Endothelial cell of hepatic sinusoid (primary cell): ENCODE results near the gene TAGLN2.

Experiments
- in situ Hi-C: cut with HindIII; loops from 2 replicates; pipeline ENCODE4 v1.10.0; 2017; ENCODE audit warnings: low sequenced_read_pairs

The TAGLN2 gene

DNA sequence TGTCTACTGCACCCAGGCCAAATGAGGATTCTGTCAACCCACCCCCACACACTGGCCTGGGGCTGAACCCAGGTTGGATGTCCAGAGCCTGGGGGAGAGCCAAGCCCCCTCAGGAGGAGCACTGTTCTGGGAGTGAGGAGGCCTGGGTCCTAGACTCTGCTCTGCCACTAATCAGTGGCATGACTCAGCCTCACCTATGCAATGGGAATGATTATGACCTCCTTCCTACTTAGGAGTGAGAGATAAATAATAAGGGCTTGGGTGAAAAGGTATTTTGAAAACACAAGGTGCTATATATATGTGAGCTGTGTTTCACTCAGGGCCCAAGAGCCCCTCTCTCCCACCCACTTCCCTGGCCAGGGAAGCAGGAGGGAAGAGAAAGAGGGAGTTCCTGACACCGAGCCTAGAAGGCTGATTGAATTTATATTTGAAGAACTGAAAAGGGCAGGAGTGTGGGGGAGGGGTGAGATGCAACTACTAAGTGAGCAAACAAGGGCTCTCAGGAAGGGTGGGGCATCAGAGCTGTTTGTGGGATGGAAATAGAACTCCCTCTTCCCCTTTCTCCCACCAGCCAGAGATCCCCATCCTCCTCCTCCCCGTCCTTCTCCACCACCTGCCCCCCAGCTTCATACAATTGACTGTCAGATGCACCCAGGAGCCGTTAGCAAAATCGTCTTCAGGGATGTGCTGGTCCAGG, 11.9 kb upstream of the TAGLN2 start:
- in situ Hi-C loops: no loop called here

DNA sequence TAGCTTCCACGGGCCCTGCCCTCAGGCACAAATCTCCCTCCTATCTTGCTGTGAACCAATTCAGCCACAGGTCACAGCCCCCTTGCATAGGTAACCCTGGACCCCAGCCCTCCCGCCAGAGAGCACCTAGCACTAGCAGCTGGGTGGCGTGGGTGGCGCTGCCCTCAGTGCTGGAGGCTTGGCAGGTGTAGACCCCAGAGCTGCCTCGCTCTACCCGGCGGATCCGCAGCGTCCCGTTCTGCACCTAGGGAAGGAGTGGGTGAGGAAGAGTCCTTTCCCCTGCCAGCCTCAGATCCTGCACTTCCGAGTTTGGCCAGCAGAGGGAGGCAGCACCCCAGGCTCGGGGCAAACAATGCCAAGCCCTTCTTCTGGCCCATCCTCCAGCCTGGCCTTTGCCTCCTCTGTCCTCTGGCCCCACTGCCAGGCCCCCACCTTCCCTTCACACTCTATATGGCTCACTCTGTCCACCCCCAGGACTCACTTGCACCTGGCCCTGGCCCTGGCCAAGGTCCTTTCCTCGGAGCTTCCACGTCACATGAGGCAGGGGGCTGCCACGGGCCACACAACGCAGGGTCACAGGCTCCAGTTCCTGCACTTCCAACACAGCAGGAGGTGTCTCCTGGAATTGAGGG, 11.1 kb upstream of the TAGLN2 start:
- in situ Hi-C loops: no loop called here

DNA sequence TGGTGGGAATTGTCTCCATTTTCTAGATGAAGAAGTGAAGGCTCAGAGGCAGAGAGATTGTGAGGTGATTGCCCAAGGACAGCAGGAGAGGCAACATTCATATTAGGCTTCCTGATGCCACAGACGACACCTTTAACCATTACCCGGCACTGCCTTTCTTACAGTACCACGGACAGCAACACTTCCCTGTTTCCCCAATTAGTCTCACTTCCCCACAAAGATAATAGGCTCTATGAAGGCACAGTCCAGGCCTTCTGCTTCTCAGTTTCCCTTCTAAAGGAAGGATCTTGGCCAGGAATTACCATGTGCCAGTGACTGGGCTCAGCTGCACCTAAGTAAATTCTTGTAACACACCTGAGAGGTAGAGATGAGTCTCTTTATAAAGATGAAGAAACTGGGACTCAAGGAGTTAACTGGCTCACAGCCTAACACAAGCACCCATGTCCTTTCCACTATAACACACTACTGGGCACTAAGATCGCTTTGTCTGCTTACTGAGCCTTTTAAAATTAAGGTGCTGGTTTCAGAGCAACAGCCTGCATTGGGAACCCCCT, 10.5 kb upstream of the TAGLN2 start:
- in situ Hi-C loops: no loop called here

DNA sequence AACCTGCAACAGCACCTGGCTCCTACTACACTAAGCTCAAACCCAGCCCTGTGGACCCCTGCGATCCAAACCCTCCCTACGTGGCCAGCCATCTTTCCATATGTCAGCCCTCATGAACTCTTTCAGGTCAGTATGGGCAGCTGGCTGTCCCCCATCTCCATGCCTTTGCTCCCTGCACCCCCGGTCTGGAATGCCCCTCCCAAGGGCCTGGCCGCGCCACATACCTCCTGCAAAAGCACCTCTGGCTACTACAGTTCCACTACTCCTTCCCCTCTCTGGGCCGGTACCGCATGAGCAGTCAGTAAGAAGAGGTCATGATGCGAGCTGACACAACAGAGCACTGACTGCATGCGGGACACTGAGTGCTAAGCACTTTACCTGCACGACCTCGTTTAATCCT, 10.0 kb upstream of the TAGLN2 start:
- in situ Hi-C loops: no loop called here

DNA sequence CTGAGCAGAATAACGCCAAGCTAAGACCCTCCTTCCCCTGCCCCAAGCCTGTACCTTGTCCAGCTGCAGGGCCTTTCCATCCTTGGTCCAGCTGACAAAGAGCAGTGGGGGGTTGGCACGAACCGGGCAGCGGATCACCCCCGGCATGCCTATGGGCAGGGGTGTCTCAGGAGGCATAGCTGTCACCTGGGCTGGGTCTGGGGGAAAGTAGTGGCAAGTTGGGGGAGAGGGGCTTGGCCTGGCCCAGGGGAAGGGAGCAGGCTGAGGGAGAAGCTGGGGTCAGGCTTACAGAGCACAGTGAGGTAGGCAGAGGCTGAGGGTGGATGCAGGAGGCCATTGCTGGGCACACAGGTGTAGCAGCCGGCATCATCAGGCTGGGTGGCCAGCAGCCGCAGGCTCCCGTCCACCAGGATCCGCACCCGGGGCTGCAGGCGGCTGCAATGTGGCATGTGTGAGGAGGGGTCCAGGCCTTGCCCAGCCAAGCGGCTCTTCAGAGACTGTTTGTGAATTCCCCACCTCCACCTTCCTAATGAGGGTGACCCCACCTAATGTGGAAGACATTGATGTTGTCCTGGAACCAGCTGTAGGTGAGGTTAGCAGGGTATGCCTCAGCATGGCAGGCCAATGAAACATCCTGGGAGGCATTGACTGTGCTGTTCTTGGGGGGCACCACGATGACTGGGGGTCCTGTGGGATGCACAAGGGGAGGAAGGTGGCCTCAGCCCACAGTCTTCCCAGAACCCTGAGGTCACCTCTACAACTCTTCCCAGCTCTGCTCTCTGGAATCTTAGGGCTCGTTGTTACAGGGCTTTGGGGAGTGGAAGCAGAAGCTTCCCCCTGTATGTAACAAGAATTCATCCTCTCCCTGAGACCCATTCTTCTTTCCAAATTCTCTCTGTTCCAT, 9.1 kb upstream of the TAGLN2 start:
- in situ Hi-C loops: loop anchor here (5.0 kb wide), 1 partner anchor 73 kb away; no protein-coding TSS in a partner anchor

DNA sequence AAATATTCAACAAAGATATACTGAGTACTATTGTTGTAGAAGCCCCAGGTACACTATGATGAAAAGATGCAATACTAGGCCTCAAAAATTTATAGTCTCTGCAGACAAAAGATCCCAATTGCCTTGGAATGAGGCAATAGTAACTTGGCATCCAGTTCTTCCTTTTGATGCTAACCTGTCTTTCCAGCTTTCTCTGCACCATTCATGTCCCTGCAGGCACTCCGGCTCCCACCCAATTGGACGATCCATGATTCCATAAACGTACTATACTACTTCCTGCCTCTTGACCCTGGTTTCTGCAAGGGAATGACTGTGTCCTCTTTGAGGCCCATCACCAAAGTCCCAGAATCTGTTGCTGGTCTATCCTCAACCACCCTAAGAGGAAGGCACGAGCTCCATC, 8.0 kb upstream of the TAGLN2 start:
- in situ Hi-C loops: loop anchor here (5.0 kb wide), 1 partner anchor 74 kb away; no protein-coding TSS in a partner anchor

DNA sequence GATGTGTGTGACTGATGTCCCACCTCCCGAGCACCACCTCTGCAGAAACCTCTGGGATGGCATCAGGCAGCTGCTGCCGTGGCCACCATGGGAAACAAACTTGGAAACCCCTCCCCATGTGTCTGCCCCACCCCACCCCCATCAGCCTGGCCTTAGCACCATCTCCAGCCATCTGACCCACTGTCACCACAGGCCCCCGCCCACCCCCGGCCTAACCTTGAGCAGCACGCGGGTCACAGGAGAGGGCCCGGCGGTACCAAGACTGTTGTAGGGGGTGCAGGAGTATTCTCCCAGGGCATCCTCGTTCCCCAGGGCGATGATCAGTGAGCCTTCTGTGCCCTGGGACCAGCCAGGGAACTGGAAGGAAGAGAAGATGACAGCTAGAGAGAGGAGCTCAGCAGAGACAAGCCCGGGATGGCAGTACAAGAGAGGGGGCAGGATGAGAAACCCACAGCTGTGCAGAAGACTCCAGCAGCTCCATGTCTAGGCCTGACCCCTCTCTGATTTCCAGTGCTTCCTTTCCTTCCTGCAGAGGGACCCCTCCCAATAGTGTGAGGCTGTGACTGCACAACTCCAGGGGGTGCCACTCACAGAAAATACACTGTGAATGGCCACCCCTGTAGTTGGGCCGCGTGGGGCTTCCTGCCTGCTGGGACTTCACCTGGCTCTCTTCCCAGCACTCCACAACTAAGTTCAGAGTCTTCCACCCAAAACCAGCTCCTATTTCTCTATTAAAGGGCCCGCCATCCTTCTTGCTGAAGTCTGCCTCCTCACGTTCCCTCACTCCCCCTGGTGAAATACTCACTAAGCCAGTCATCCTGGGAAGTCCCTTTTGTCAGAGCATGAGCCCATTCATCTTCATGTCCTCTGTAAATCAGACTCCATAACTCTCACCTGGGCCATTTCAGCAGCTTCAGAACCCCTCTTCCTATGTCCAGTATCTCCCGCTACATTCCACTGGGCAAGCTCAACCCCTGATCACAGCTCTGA, 7.3 kb upstream of the TAGLN2 start:
- in situ Hi-C loops: loop anchor here (5.0 kb wide), 1 partner anchor 75 kb away; no protein-coding TSS in a partner anchor

DNA sequence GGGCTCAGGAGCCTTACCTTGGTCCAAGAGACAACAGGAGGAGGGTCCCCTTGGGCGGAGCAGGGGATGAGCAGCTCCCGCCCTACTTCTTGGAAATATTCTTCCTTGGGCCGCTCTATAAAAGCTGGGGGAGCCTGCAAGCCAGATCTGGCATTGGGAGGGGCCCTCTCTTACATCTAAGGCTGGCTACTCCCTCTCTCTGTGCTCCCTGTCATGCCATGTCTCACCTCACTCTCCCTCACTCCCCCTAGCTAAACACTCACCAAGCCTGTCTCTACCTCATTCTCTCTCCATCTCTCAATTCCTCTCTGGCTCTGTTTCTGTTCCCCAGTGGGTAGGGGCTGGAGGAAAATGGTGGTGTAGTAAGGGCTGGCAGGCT, 6.5 kb upstream of the TAGLN2 start:
- in situ Hi-C loops: loop anchor here (5.0 kb wide), 1 partner anchor 76 kb away; no protein-coding TSS in a partner anchor

DNA sequence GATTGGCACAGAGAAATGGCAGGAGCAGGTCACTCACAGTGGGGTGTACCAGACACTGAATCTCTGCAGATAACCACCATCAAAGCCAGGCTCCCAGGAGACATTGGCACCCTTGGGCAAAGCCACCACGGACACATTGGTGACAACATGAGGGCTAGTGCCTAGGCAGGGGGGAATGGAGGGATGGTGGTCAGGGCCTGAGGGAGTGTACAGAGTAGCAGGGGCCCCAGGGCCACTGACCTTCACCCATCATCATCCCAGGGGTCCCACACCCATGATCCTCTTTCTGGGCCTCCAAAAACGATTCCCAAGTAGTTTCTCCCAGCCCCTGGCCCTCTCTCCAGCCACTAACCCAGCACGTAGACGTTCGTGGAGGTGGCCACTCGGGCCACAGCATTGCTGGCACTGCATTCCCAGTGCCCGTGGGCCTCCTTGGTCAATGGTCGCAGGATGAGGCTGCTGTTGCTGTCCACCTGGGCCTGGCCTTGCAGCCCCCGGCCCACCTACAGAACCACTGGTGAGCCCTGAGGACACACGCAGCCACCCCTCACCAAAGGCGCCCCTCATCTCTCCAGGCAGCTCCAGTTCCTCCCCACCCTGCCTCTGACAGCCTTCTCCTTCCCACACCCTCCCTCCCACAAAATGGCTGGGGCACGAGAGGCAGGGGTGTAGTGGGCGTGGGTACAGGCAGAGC, 5.9 kb upstream of the TAGLN2 start:
- in situ Hi-C loops: loop anchor here (5.0 kb wide), 1 partner anchor 76 kb away; no protein-coding TSS in a partner anchor

DNA sequence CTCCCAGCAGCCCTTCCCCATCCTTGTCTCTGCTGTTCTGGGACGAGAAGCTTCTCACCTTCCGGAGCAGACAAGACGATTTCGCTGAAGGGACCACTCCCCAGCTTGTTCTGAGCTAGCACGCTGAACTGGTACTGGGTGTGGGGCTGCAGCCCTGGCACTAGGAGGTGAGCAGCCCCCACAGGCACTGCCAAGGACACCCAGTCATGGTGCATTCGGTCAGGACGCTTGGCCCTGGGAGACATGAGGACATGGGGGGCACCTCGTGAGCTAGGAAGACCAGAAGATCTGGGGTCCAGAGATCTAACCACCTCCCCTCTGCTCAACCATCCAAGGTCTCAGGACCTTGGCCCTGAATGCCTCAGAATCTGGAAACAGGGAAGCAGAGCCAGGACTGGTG, 5.3 kb upstream of the TAGLN2 start:
- in situ Hi-C loops: loop anchor here (5.0 kb wide), 1 partner anchor 77 kb away; no protein-coding TSS in a partner anchor

DNA sequence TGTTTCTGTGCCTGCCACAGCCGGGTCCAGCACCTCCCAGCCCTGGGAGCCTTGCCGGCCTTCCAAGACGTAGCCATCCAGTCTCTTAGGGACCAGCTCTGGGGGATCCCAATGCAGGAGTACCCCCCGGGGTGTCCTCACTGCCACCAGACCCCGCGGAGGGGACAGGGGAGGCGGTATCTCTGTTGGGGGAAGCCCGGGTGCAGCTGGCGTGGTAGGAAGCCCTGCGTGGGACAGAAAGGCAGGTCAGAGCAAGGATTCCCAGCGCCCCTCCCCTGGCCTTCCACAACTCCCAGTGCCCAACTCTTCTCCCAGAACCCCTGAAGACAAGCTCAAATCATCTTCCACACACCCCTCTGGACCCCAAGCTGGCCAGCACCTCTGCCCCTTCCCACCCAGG, 4.9 kb upstream of the TAGLN2 start:
- in situ Hi-C loops: loop anchor here (5.0 kb wide), 1 partner anchor 77 kb away; no protein-coding TSS in a partner anchor

DNA sequence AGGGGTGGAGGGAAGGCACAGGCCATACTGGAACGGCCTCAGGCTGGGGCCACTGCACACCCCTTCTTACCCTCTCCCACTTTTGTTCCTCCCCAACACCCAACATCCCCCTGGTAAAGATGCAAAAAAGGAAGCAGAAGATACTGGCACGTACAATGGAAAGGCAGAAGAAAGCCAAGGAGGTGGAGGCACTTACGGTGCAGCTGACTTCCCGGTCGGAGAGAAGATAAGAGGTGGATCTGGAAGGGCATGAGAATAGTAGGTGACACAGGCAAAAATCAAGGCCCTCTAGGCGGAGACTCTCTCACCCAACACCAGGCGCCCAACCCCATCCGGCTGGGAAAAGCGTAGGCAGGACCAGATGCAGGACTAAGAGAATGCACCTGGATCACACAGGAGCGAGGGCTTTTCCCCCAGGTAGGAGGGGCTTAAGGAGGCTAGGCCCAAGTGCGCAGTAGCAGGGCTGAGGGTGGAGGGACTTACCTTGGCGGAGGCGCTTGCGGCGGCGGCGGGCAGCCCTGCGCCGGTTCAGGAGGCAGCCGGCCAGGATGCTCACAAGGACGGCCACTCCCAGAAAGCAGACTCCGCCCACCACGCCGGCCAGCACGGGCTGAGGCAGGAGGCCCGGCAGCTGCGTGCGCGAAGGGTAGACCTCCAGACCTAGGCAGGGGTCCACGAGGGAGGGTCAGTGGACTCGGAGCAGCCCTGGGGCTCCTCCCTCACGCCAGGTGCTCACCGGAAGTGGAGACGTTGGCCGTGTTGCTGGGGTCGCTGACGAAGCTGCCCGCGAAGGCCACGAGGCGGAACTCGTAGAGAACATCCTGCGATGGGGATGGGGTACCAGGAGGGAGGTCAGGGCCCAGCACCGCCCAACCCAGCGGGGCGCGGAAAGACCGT, 4.1 kb upstream of the TAGLN2 start:
- in situ Hi-C loops: loop anchor here (5.0 to 10.0 kb wide), 2 partner anchors 78 to 425 kb away; no protein-coding TSS in a partner anchor

DNA sequence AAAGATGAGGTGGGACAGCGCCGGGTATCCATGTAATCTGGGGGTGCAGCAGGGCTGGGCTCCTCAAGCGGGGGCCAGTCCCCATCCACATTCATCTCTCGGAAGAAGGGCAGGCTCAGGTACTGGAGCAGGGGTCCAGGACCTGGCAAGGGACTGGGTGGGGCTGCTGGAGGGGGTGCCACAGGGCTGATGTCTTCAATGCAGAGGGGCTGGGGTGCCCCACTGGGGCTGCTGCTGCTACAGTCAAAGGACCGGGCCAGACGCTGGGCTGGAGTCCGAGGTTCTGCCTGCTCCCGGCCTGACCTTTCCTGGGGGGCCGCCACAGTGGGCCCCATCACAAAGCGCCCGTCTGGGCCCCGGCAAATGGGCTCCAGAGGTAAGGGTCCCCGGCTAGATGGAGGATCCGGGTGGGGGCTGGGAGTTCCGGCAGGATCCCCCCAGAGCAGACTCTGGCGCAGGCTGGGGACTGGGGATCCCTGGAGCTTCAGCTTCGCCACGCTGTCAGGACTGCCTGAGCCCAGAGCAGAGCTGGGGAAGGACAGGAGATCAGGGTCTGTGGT, 3.3 kb upstream of the TAGLN2 start:
- in situ Hi-C loops: loop anchor here (10.0 kb wide), 1 partner anchor 426 kb away; no protein-coding TSS in a partner anchor

DNA sequence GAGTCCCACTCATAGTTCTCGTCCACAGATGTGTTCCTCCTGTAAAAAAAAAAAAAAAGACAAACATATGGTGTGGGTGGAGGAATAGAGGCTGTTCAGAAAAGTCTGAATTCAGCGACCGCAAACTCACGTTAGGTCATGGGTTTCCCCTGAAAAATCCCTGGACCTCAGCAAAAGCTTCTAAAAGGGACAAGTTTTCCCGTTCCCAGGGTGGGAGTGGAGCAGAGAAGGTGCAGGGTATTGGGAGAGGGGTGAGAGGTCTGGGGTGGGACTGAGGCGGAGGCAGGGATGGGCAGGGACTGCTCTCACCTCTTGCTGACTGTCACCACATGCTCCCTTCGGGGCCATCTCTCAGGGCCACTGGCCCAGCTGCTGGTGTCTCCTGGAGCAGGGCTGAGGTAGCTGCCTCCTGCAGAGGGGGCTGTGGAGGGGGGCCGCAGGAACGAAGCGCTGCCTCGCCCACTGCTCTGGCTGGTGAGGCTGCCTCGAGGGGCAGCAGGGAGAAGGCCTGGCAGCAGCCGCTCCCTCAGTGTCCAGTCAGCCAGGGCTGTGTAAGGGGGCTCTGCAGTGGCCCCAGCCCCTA, 2.6 kb upstream of the TAGLN2 start:
- in situ Hi-C loops: loop anchor here (10.0 kb wide), 1 partner anchor 427 kb away; no protein-coding TSS in a partner anchor

DNA sequence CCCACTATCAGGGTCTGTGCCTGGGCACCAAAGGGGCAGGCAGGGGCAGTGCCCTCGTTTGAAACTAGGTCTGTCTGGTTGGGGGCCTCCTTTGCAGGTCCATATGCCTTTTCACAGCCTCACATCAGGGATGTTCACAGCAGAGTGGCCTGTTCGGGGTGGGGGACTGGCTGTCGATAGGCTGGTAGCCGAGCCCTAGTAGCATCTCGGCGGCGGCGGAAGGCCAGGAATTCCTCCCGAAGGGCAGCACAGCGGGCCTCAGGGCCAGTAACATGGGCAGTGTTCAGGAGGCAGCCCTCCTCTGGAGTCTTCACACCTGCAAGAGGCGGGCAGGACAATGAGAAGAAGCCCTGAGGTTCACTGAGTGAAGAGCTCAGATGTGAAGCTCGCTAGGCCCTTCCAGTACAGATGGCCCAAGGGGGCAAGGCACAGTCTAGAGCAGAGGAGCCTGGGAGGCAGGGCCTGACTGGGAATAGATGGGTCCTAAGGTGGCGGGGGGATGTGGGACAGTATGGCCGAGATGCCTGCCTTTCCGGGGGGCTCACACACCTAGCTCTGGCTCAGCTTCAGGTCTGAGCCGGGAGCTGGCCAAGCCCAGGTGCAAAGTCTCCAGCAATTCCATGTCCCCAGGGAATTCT, 2.0 kb upstream of the TAGLN2 start:
- in situ Hi-C loops: loop anchor here (10.0 kb wide), 1 partner anchor 427 kb away; no protein-coding TSS in a partner anchor

DNA sequence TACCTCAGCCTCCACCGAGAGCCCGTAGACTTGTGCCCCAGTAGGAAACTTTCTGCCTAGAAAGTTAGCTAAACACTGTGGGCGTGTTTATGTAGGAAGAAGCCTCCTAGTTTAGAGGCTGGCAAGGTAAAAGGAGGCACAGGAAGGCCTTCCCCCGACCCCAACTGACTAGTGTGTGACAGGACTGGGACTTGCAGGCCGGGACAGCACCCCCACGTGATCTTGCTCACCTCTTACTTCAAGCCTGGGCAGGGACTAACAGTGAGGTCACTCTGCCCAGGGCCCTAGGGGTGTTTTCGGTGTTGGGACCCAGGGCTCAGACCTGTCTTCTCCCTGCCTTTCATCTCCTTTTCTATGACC, 392 bp upstream of the TAGLN2 start:
- in situ Hi-C loops: loop anchor here (10.0 kb wide), 1 partner anchor 429 kb away; no protein-coding TSS in a partner anchor
